Cardiac fibroblast (primary cell): Measurements from ENCODE around the gene SLC9A6.
A peak's percentile ranks its signal among the peaks of the same experiment; 100 is the strongest.

Experiments used
- DNase-seq, 2 donors: peaks; one replicate each; pipeline versions ENCODE4 v3.0.0 to v3.0.0-alpha.2; 2010; ENCODE audit warnings: low read depth in 2 of 2
- H3K4me3 ChIP-seq, 2 donors: replicated peaks in 1 of 2; 1 replicate in 1 of 2; 2 replicates in 1 of 2; pipeline ENCODE4 v1.5.1; 2011; ENCODE audit warnings: low read depth in 2 of 2, low read length in 2 of 2, mild to moderate bottlenecking in 2 of 2, moderate library complexity in 1 of 2
- CTCF ChIP-seq: IDR thresholded peaks from one replicate; pipeline ENCODE4 v1.5.1; 2011; ENCODE audit warnings: low read depth, mild to moderate bottlenecking, low read length, inconsistent platforms

SLC9A6 gene

GRCh38 chrX:135985973-135986310 lies 707 bp downstream of the SLC9A6 start:
- TF ChIP-seq CTCF = no peak
- DNase-seq = no peak
- peak overlapping the region; percentile 71 to 75 for H3K4me3 ChIP-seq

GRCh38 chrX:135988245-135988644 lies 3.0 kb downstream of the SLC9A6 start:
- DNase-seq = no peak
- no peak overlapping the region for H3K4me3 ChIP-seq
- TF ChIP-seq CTCF = no peak

GRCh38 chrX:136015016-136015415 lies 29.8 kb downstream of the SLC9A6 start:
- no peak for DNase-seq
- H3K4me3 ChIP-seq = no peak overlapping the region
- TF ChIP-seq CTCF = no peak

DNA sequence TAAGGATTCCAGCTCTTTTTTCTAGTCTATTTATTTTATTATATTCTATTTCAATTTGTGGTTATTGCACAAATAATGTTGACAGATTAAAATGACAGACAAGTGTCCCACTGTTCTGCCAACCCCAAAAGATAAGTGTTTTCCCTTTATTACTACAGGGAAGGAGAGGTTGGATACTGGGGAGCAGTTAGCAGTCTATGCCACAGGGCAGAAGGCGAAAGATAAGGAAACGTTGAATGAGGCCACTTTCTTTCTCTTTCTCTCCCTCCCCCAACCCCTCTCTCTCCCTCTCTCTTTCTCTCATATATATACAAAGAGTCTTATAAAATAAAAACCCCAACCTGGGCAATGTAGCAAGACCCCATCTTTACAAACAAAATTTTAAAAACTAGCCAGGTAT lies 31.6 kb downstream of the SLC9A6 start:
- DNase-seq = no peak
- TF ChIP-seq CTCF = no peak

DNA sequence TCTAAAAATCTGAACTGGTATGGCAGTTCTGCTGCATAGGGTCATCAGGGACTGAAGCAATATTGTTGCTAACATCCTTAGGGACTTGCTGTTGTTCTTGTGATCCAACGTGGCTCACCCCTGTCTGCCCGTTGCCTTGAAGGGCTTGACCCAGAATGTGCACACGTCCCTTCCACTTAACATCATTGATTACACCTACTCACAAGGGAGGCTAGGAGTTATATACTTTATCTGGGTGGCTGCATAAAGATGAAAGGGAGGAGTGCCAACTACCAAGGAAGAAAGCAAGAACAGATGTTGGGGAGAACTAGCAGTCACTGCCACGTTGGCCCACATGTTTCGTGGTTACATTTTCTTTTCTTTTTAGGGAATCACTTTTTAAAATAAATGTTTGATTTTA lies 34.0 kb downstream of the SLC9A6 start:
- DNase-seq = no peak
- TF ChIP-seq CTCF = no peak
- no peak overlapping the region for H3K4me3 ChIP-seq

More for the DNA sequence above, 31.6 kb downstream of the SLC9A6 start:
- H3K4me3 ChIP-seq = no peak overlapping the region

DNA sequence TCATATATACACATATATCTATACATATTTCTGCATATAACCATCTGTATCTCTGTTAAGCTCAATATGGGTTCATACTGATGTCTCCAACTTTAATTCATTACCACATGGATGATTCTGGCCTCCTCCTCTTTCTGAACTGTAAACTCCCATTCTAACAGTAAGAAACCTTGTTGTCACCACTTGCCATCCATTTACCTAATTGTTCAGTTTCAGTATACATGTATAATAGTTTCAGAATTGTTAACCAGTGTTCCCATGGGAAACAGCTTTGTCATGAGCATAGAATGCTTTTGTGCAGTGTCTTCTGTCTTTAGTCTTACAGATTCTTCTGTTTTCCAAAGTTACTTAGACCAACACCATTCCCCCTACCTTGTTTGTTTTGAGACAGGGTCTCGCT lies 35.9 kb downstream of the SLC9A6 start:
- DNase-seq = no peak
- H3K4me3 ChIP-seq = no peak overlapping the region
- TF ChIP-seq CTCF = no peak

DNA sequence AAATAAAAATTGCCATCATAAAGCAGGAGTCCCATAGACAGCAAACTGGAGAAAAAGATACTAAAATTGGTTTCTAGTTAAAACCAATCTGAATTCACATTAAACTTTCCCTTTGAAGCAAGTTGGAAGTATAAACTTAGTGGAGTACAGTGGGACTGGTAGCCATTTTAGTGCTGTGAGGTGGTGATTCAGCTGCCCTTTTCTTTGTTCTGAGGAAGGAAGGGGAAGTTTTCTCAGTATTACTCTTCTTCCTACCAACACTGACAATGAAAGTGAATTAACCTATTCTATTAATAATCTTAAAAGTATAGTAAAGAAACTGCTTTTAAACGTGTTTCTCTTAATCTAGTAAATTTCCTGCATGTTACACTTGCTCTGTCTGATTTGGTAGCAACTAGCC lies 36.7 kb downstream of the SLC9A6 start:
- no peak for TF ChIP-seq CTCF
- H3K4me3 ChIP-seq = no peak overlapping the region
- DNase-seq = no peak
